AG04449 (cell line): ENCODE measurements around the gene ACAD11.

Source experiments
- CTCF ChIA-PET: fragments of 350-600 bp; formaldehyde crosslinking; extraction: SDS; loops from one replicate; lab custom pipeline; 2021; ENCODE audit warnings: antibody characterized with exemption; lab: Yijun Ruan, JAX
- POLR2A ChIA-PET: fragments of 400-600, 350-600 bp; formaldehyde crosslinking; extraction: SDS; loops from one replicate; lab custom pipeline; 2020; ENCODE audit warnings: antibody characterized with exemption, inconsistent platforms; lab: Yijun Ruan, JAX
- DNase-seq: peaks from one replicate; pipeline ENCODE4 v3.0.0-alpha.2; 2010; ENCODE audit warnings: low read depth, low spot score
- H3K4me3 ChIP-seq: 2 replicates; pipeline ENCODE4 v1.5.1; 2011; ENCODE audit warnings: low read depth, mild to moderate bottlenecking, control low read depth, low read length
- CTCF ChIP-seq: IDR thresholded peaks from one replicate; pipeline ENCODE4 v1.5.1; 2011; ENCODE audit warnings: mild to moderate bottlenecking, moderate library complexity, low read length, control low read depth, inconsistent platforms; ENCODE audit not compliant: insufficient read depth; ENCODE audit errors: missing control alignments

The ACAD11 gene

GRCh38 chr3:132536442-132537153 lies 123.0 kb downstream of the ACAD11 start:
- H3K4me3 ChIP-seq, result no peak overlapping the region
- DNase-seq, result no peak
- CTCF ChIA-PET, result interaction anchor here (0.8 to 12.1 kb wide), 46 partner anchors 9 to 192 kb away, joined by 3 to 524 read pairs (median 6); partner anchors contain the start of genes ACAD11 and UBA5
- POLR2A ChIA-PET, result no interaction called here
- peak; percentile 2 for TF ChIP-seq CTCF

GRCh38 chr3:132535575-132536441 lies 123.8 kb downstream of the ACAD11 start:
- no peak overlapping the region for H3K4me3 ChIP-seq
- ChIA-PET CTCF (interaction anchor here (0.6 to 12.1 kb wide), 48 partner anchors 10 to 191 kb away, joined by 3 to 524 read pairs (median 5); partner anchors contain the start of genes ACAD11 and UBA5), POLR2A (no interaction called here)
- TF ChIP-seq CTCF, result peak; percentile 41
- peak; percentile 56 for DNase-seq

GRCh38 chr3:132530624-132531023 lies 129.0 kb downstream of the ACAD11 start:
- POLR2A ChIA-PET, result no interaction called here
- H3K4me3 ChIP-seq, result no peak overlapping the region
- CTCF ChIA-PET, result interaction anchor here (0.9 to 5.6 kb wide), 3 partner anchors 106 to 116 kb away, joined by 3 to 33 read pairs (median 3); no protein-coding TSS in a partner anchor
- DNase-seq, result no peak
- no peak for TF ChIP-seq CTCF

GRCh38 chr3:132522353-132522752 lies 137.3 kb downstream of the ACAD11 start:
- no peak overlapping the region for H3K4me3 ChIP-seq
- POLR2A ChIA-PET, result no interaction called here
- DNase-seq, result no peak
- CTCF ChIA-PET, result interaction anchor here (3.3 to 5.4 kb wide), 2 partner anchors 13 to 120 kb away, joined by 12 to 49 read pairs; no protein-coding TSS in a partner anchor
- no peak for TF ChIP-seq CTCF

- H3K4me3 ChIP-seq, result no peak overlapping the region
- TF ChIP-seq CTCF, result no peak
- CTCF ChIA-PET, result interaction anchor here (3.3 to 5.4 kb wide), 2 partner anchors 14 to 120 kb away, joined by 12 to 49 read pairs; no protein-coding TSS in a partner anchor
- no peak for DNase-seq
- POLR2A ChIA-PET, result no interaction called here
Observed at GRCh38 chr3:132521901-132522300, 137.7 kb downstream of the ACAD11 start.
